ENCODE data around the gene SLC8B1. TPM values are rescaled to one million over a fixed set of nuclear protein-coding genes. Genes with fewer than 3 reads are reported as not detected.
A peak's percentile ranks its signal among the peaks of the same experiment; 100 is the strongest.

SLC8B1 gene
- total RNA-seq, 1 experiment from 2014 or later: 34.1 TPM

- Histone ChIP-seq H3K9ac (ENCODE audit: low read length) (no peak overlapping the region), H2AFZ (ENCODE audit: low read length) (no peak overlapping the region), H3F3A (ENCODE audit: low read length, unreplicated experiment) (peaks cover 4% of the 10 kb centered on the region), H3K4me3 (ENCODE audit: low read length) (peak overlapping the region; percentile 86), H4K20me1 (ENCODE audit: low read length) (peaks cover 12% of the 10 kb centered on the region; the same call in 1 of the 2 replicates), H3K36me3 (ENCODE audit: low read depth, low read length) (no peaks in the 10 kb centered on the region), H3K4me2 (ENCODE audit: low read length) (peak overlapping the region; percentile 86), H3K27me3 (ENCODE audit: low read length) (no peaks in the 10 kb centered on the region), H3K27ac (ENCODE audit: low read length) (no peak overlapping the region), H3K79me2 (ENCODE audit: low read length) (peaks cover 25% of the 10 kb centered on the region), H3K9me2 (replicated peaks; ENCODE audit: low read length) (no peaks in the 10 kb centered on the region), H3K4me1 (ENCODE audit: insufficient read depth, low read length) (peaks cover 12% of the 10 kb centered on the region), H3K9me3 (ENCODE audit: low read length) (no peaks in the 10 kb centered on the region)
- intact Hi-C loops (cut with micrococcal nuclease): loop anchor here (1.0 to 5.0 kb wide), 3 partner anchors 48 to 163 kb away; partner anchors contain the start of gene SDSL
- no peak for TF ChIP-seq EZH2 (IDR thresholded peaks at IDR 0.05; ENCODE audit: low read length, unreplicated experiment)
- TF ChIP-seq CTCF (conservative IDR thresholded peaks at IDR 0.05; ENCODE audit: low read depth, low read length): peak; percentile 33; the same call in 1 of the 2 replicates
- no peak for TF ChIP-seq EZH2phosphoT487 (IDR thresholded peaks at IDR 0.05; ENCODE audit: borderline replicate concordance, low read length)
- no peak for ATAC-seq
- POLR2A ChIA-PET (ENCODE audit: unreplicated experiment): no interaction called here
- CTCF ChIA-PET: no interaction called here
- peak; percentile 19 for DNase-seq
- BruUV-seq (replicated peaks): TSS peak; percentile 38
Observed at GRCh38 chr12:113359939-113360748, 25.2 kb upstream of the SLC8B1 start.

GRCh38 chr12:113359133-113359938 is 24.4 kb upstream of the SLC8B1 start:
- no peaks in the 10 kb centered on the region for H3K27me3 ChIP-seq (ENCODE audit: low read length)
- ChIA-PET POLR2A (ENCODE audit: unreplicated experiment) (no interaction called here), CTCF (interaction anchor here (0.5 kb wide), 1 partner anchor 162 kb away, joined by 7 read pairs; no protein-coding TSS in a partner anchor)

More at GRCh38 chr12:113359133-113359938, 24.4 kb upstream of the SLC8B1 start:
- no TSS peak for BruUV-seq (replicated peaks)
- H3K4me1 ChIP-seq (ENCODE audit: insufficient read depth, low read length): peaks cover 12% of the 10 kb centered on the region
- peaks cover 12% of the 10 kb centered on the region; the same call in 1 of the 2 replicates for H4K20me1 ChIP-seq (ENCODE audit: low read length)
- peaks cover 4% of the 10 kb centered on the region for H3F3A ChIP-seq (ENCODE audit: low read length, unreplicated experiment)
- H2AFZ ChIP-seq (ENCODE audit: low read length): peak overlapping the region; percentile 87
- peak; percentile 4 for ATAC-seq
- no peaks in the 10 kb centered on the region for H3K9me2 ChIP-seq (replicated peaks; ENCODE audit: low read length)
- DNase-seq: peak; percentile 23
- no peak overlapping the region for H3K27ac ChIP-seq (ENCODE audit: low read length)
- peak overlapping the region; percentile 86 for H3K4me3 ChIP-seq (ENCODE audit: low read length)
- intact Hi-C loops (cut with micrococcal nuclease): loop anchor here (1.0 to 5.0 kb wide), 3 partner anchors 47 to 162 kb away; partner anchors contain the start of gene SDSL
- TF ChIP-seq EZH2phosphoT487 (IDR thresholded peaks at IDR 0.05; ENCODE audit: borderline replicate concordance, low read length): no peak
- no peak for TF ChIP-seq EZH2 (IDR thresholded peaks at IDR 0.05; ENCODE audit: low read length, unreplicated experiment)
- H3K79me2 ChIP-seq (ENCODE audit: low read length): peaks cover 25% of the 10 kb centered on the region
- no peaks in the 10 kb centered on the region for H3K9me3 ChIP-seq (ENCODE audit: low read length)
- peak overlapping the region; percentile 86 for H3K4me2 ChIP-seq (ENCODE audit: low read length)
- H3K36me3 ChIP-seq (ENCODE audit: low read depth, low read length): no peaks in the 10 kb centered on the region
- H3K9ac ChIP-seq (ENCODE audit: low read length): peak overlapping the region; percentile 81
